Posterior vena cava (tissue), 2 donors: ENCODE data around the gene EPB41L3. TPM values are rescaled to one million over a fixed set of nuclear protein-coding genes. Genes with fewer than 3 reads are reported as not detected.

Experiments
- DNase-seq: peaks from one replicate; pipeline ENCODE4 v3.0.0-alpha.2; 2020; ENCODE audit warnings: low spot score
- intact Hi-C, 2 donors: fragments of 100-400 bp; cut with DNase I; formaldehyde crosslinking; loops; one replicate each; pipeline versions ENCODE4 v1.14.1 to v1.14.2; 2022 to 2023
- total RNA-seq, 2 donors: library from RNA; stranded (reverse); fragmentation: NEBNext Ultra II Directional; extraction: Animal tissue kit (Norgen Biotek cat#: 25700); gene quantifications; one replicate each; pipeline ENCODE4 v1.2.1, GENCODE V29; 2021
- donor health status: DM: yes; HTN: yes; CAD: no.
- donor health status: DM: yes; HTN: yes; CAD: no.

EPB41L3 gene
- total RNA-seq, 2 donors from 2014 or later = 48.2 to 82.9 TPM

DNA sequence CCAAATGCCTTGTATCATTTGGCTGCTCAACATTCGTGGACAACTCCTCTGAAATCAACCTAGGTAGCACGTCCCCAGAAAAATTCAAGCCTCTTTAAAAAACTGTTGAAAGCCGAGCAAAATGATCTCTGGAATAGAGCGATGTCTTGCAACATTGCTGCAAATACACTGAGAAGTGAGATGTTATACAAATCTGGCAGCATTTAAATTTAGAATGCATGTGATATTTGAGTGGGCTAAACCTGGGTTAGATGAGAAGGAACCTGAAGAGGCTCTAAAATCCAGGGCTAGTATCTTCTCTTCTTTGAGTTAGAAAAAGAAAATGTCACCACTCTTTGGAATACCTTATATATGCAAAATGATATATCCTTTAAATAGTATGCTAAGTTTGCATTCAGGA, 166.8 kb downstream of the EPB41L3 start:
- no peak for DNase-seq
- intact Hi-C loops = no loop called here

DNA sequence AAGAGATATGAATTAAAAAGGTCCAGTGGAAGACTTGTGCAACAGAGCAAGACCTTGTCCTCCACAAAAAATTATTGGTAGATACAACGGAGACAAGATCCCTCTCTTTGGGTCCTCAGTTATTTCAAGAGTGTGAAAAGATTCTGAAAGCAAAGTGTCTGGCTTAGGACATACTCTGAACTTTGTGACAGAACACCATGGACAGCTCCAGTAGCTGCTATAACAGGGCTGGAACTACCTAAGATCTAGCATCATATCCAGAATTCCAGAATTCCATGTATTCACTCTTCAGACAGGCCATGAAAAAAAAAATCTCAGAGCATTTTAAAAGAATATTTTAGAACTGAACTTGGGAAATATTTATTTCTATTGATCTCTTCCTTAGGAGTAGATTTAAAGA, 173.5 kb downstream of the EPB41L3 start:
- intact Hi-C loops = no loop called here

GRCh38 chr18:5369513-5369912, 174.3 kb downstream of the EPB41L3 start:
- intact Hi-C loops = no loop called here
- no peak for DNase-seq

More for the DNA sequence above, 173.5 kb downstream of the EPB41L3 start:
- DNase-seq = no peak

- intact Hi-C loops = no loop called here
- no peak for DNase-seq
These were observed 178.4 kb downstream of the EPB41L3 start for GRCh38 chr18:5365443-5365842.

DNA sequence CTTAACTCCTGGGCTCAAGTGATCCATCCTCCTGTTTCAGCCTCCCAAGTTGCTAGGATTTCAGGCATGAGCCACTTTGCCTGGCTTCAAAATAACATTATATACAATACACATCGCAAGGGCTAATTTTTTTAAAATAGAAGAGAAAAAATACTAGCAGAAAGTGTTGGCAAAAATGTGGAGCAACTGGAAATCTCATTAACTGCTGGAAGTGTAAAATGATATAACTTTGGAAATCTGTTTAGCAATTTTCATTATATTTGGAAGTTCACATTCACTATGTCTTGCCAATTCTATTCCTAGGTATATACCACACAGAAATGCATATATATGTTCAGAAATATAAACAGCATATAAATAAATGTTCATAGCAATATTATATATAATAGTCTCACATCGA, 193.2 kb downstream of the EPB41L3 start:
- no peak for DNase-seq
- intact Hi-C loops = no loop called here

Other genes with a start within 250 kb of the EPB41L3 start
- gene ZBTB14, start 248.3 kb downstream of the EPB41L3 start, total RNA-seq = 1 to 10 TPM; 9.7 to 9.9 TPM